ENCODE measurements around the gene COL27A1.

DNA sequence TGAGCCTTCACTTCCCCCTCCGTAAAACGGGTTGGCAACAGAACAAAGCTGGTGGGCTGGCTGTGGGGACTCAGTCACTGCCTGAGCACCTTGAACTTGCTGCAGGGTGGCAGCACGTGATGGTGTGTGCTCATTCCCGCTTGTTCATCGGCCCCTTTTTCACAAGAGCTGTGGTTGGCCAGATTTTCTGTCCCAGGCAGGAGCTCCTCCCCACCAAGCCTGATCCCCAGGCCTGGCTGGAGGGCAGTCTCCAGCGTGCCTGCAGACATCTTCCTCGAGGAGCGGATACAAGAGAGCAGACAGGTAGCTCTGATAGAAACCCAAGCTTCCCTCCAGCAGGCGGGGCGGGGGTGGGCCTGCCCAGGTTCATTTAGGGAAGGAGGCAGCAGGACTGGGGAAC lies 105.7 kb downstream of the COL27A1 start:
- no peak for TF ChIP-seq ZNF114 (CRISPR knock-in tag; IDR thresholded peaks at IDR 0.05)
- TF ChIP-seq, protein P1, sequence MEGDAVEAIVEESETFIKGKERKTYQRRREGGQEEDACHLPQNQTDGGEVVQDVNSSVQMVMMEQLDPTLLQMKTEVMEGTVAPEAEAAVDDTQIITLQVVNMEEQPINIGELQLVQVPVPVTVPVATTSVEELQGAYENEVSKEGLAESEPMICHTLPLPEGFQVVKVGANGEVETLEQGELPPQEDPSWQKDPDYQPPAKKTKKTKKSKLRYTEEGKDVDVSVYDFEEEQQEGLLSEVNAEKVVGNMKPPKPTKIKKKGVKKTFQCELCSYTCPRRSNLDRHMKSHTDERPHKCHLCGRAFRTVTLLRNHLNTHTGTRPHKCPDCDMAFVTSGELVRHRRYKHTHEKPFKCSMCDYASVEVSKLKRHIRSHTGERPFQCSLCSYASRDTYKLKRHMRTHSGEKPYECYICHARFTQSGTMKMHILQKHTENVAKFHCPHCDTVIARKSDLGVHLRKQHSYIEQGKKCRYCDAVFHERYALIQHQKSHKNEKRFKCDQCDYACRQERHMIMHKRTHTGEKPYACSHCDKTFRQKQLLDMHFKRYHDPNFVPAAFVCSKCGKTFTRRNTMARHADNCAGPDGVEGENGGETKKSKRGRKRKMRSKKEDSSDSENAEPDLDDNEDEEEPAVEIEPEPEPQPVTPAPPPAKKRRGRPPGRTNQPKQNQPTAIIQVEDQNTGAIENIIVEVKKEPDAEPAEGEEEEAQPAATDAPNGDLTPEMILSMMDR (conservative IDR thresholded peaks at IDR 0.05; ENCODE audit: low read depth in 2 of 2) = no peak
- no peak for TF ChIP-seq JUNB (IDR thresholded peaks at IDR 0.05; ENCODE audit: unreplicated experiment)
- TF ChIP-seq EZH2phosphoT487 (IDR thresholded peaks at IDR 0.05; ENCODE audit: unreplicated experiment) = no peak

Measured in GM23338 (cell line).